Caki2 (cell line): Measurements from ENCODE around the gene SCAMP5. TPM values are rescaled to one million over a fixed set of nuclear protein-coding genes. Genes with fewer than 3 reads are reported as not detected.

Source experiments
- DNase-seq: peaks from one replicate; pipeline ENCODE4 v3.0.0-alpha.2; 2015; ENCODE audit warnings: low read depth
- in situ Hi-C: cut with HindIII; loops from 2 replicates; pipeline ENCODE4 v1.10.0; 2016; ENCODE audit warnings: low sequenced_read_pairs, low pct_unique_long_range_greater_than_20kb, mixed read lengths
- total RNA-seq: library from RNA; depleted of rRNA; stranded (reverse); fragments of >200 nt; shearing (Covaris generic); gene quantifications from 2 replicates; pipeline ENCODE4 v1.2.3, GENCODE V29; 2014; ENCODE audit warnings: low replicate concordance

The SCAMP5 gene
- total RNA-seq, 1 experiment from 2014 or later, result 0.88 TPM

DNA sequence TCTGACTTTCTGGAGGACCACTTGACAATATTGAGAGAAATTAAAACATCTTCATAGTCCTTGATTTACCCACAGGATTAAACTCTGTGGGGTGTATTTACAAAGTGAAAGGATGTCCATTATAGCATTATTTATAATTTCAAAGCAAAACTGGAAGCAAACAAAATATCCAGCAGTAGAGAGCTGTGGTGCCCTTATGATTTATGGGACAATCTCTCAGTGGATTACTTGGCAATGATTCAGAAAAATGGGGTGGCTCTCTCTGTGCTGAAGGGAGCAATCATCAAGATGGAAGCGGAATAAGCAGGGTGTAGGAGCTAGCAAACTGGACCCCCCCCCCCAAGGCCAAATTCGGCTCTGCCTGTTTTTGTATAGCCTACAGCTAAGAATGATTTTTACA is 37.0 kb downstream of the SCAMP5 start:
- DNase-seq, result no peak
- in situ Hi-C loops, result no loop called here

DNA sequence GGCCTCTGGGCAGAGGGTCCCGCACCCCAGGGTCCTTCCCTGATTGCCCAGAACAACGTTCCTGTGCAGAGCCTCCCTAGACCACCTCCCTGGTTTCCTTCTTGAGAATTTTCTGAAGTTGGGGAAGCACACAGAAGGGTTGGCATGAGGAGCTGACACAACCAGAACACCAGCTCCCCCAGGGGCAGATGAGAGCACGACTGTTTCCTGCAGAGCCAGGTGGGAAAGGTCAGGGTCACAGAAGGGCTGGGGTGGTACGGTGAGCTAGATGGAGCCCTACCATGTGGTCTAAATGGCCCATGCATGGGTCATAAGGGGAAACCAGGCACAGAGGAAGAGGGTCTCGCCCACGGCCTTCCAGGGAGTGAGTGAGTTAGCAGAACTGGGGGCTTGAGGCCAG is 38.4 kb downstream of the SCAMP5 start:
- DNase-seq, result no peak
- in situ Hi-C loops, result no loop called here

DNA sequence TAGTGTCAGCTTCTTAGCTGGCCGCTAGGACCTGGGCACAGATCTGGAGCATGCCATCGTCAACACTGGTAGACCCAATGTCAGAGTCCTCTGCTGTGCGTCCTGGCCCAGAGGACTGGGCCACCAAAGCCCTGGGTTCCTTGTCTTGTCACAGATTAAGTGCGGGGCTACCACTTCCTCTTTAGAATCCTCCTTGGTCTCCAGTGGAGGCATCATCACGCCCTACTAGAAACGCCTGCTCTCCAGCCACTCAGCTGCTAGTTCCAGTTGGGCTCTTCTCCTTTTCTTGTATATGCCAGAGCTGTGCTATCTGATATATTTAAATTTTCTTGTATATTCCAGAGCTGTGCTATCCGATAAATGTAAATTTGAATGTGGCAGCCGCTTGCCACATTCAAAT is 39.3 kb downstream of the SCAMP5 start:
- in situ Hi-C loops, result no loop called here

DNA sequence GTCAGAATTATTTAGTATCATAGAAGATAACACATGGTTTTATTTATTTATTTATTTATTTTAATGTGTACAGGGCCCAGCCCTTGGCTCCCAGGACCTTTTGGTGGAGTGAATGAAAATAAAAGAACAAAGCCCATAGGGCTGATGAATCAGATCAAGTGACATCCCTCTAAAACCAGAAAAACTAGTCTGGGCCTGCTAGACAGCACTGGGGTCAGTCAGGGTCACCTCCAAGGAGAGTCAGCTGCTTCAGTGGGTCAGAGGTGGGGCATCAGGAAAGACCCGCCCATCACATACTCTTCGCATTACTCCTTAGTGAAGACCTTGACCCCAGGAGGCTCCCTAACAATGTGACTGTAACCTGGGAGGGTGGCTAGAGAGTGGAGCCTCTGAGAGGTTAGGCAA is 40.9 kb downstream of the SCAMP5 start:
- peak; percentile 40 for DNase-seq
- in situ Hi-C loops, result no loop called here

More for the DNA sequence above, 39.3 kb downstream of the SCAMP5 start:
- DNase-seq, result no peak

DNA sequence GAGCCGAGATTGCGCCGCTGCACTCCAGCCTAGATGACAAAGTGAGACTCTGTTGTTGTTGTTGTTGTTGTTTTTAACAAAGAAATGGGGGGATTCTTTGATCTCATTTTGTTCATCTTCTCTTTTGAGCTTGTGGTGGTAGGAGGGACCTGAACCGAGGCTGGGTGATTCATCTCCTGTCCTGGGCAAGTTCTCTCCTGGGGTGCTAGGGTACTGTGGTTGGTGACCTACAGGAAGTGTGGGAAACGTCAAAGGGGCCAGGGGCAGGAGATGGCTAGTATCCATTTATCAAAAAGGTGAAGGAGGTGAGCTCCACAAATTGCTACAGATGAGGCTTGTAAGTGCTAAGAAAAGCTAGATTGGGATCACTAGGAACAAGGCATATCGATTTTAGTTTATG is 42.3 kb downstream of the SCAMP5 start:
- no peak for DNase-seq
- in situ Hi-C loops, result no loop called here

DNA sequence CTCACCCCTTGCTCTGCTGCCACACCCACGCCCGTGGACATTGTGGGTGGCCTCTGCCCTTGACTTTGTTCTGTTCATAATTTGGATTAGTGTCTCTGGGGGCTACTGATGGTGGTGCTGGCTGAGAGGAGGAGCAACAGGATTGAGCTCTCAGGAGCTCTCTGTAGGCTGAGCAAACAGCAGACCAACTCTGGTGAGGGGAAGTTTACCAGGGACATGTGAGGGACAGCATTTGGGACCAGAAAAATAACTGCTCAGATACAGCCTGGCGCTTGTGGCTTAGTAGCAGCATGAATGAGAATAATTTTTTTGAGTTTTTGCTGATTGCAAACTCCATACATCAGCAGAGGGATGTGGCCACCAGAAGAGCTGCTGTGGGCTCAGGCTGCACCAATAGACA is 42.9 kb downstream of the SCAMP5 start:
- in situ Hi-C loops, result no loop called here
- DNase-seq, result no peak

DNA sequence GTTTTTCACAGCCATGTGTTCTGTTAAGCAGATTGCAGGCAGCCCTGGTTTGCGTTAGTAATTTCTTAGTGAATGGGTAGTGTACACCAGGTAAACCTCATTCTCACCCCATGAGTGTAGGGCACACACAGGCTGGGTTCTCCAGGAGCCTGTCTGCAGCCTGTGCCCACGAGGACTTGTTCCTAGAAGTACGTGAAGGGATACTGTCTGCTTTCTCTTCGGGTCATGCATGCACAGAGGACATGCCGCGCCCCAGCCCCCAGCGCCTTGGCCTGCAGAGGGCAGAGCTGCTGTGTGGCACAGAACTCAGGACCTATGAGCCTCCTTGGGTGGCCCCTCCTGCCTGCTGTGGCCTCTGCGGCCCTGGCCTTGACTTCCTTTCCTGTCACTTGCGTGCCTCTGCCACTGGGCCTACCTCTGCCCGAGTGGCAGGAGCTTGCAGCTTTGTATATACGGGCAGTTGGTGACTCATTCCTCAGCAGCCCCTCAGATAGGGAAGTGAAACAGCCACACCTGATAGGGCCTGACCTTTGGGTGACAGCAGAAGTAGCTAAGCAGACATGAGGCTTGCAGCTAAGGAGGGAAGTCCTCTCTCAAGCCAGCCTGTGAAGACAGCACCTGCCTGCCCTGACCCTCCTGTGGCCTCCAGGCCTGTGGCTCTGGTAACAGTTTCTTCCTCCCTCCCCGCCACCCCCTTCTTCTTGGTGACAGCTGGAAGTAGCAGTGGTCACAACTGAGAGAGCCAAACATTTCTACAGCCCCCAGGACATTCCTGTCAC is 47.6 kb downstream of the SCAMP5 start:
- in situ Hi-C loops, result no loop called here

DNA sequence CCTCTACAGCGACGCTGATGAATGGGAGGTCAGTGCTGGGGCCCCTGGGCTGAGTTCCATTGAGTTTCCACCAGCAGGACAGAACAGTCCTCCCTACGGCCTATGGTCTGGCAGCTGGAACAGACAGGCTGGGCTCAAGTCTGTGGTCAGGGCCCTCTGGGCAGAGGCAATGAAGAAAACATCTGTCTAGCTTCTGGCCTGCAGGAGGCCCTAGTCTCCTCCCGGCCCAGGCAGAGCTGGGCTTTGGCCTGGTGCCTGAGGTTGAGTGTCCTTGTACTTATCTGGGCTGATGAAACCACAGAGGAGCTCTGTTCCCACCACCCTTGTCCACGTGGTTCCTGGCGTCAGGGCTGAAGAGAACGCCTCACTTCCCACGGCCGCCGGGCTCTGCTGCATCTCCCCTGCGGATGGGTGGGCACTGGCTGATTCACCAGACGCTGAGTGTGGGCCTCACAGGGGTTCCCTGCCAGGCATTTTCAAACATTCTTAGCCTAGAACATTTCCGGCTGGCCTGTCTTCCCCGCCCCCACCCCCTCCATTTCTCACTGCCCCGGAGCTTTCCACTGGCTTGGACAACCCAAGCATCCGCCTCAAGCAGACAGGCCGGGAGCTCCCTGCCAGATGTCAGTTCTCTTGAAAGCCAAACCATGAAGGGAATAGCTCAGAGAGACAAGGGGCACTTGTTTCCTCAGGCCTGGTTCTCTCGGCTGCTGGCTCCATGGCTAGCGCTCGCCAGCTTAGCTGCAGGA is 48.3 kb downstream of the SCAMP5 start:
- in situ Hi-C loops, result no loop called here
- DNase-seq, result peak; percentile 97

More for the DNA sequence above, 47.6 kb downstream of the SCAMP5 start:
- peak; percentile 97 for DNase-seq

DNA sequence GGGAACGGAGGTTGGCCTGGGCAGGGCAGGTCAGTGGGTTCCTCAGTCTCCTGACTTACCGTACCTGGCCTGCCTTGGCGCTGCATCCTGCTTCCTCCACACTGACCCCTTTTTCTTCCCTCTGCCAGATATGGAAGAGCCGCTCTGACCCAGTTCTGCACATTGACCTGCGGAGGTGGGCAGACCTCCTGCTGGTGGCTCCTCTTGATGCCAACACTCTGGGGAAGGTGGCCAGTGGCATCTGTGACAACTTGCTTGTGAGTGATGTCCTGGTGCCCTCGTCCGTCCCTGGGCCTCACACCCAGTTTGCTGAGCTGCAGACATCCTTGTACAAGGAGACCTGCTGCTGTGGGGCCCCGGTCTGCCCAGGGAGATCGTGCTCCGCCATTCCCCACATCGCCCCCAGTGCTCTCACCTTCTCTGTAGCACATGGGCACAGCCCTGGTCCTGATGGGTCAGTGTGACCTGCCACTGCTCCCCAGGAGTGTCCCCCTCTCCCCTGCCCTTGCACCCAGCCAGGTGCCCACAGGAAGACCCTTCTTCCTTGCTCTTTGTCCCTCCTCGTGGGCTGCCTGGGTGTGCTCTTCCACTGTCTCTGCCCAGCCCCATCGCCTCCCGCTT is 49.0 kb downstream of the SCAMP5 start:
- DNase-seq, result no peak
- in situ Hi-C loops, result no loop called here

DNA sequence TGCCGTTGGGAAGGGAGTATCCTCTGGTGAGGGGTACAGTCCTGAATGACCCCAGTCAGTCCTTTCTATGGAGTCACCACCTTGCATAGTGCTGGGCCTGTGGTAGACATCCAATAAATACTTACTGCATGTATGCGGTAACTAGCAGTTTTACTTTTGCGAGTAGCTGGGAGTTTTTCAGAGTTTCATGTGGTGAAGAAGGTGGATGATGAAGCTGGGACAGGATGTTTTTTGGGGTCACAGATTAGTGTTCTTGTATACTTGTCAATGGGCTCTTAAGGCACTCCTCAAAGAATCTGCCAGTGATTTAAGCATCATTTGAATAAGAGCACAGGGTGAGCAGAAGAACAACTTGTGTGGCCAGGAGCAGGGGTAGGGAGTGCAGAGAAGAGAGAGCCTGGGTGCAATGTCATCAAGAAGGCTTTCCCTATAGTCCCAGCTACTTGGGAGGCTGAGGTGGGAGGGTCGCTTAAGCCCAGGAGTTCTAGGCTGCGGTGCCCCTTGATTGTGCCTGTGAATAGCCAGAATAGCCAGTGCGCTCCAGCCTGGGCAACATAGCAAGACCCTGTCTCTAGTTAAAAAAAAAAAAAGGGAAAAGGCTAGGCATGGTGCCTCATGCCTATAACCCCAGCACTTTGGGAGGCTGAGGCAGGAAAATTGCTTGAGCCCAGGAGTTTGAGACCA is 50.1 kb downstream of the SCAMP5 start:
- no peak for DNase-seq
- in situ Hi-C loops, result no loop called here

DNA sequence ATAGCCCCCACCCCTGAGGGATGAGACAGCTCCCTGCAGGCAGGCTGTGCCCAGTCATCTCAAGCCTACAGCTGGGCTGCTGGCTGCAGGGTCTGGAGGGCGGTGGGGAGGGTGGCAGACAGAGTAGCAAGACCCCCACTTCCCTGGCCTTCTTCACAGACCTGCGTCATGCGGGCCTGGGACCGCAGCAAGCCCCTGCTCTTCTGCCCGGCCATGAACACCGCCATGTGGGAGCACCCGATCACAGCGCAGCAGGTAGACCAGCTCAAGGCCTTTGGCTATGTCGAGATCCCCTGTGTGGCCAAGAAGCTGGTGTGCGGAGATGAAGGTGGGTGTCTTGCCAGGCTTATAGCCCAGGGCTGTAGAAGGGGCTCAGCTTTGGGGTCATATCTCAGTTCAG is 53.0 kb downstream of the SCAMP5 start:
- no peak for DNase-seq
- in situ Hi-C loops, result no loop called here

DNA sequence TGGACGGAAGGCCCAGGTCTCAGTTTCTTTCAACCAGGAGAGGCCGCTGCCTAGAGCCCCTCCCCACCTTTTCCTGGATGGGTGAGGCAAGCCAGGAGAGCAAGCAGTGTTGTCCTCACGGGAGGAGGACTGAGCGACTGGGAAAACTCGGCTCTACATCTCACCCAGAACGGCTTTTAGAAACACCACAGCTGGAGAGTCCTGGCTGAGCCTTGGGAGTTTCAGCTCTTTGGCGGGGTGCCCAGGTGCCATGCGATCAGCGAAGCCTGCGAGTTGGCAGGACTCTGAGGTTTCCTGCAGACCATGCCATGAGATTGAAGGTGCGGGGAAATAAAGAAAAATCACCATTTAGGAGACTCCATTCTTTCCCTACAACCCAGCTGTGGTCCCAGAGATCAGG is 54.0 kb downstream of the SCAMP5 start:
- in situ Hi-C loops, result no loop called here
- no peak for DNase-seq

DNA sequence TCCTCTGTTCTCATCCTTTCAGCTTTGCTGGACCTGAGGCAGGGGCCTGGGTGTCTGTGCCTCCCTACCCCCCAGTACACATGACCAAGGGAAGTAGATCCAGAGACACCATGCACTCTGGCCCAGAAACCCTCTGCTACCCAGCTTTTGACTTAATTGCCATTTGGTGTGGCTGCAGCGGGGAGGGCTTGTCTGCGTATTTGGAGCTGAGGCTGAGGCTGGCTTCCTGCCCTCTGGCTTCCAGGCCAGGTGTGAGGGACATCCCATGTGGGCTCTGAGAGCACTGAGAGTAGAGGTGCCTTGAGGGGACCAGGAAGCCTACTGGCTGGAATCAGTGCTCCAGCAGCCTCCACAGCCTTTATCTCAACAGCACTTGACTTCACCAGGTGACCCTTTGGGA is 54.9 kb downstream of the SCAMP5 start:
- DNase-seq, result no peak
- in situ Hi-C loops, result no loop called here

DNA sequence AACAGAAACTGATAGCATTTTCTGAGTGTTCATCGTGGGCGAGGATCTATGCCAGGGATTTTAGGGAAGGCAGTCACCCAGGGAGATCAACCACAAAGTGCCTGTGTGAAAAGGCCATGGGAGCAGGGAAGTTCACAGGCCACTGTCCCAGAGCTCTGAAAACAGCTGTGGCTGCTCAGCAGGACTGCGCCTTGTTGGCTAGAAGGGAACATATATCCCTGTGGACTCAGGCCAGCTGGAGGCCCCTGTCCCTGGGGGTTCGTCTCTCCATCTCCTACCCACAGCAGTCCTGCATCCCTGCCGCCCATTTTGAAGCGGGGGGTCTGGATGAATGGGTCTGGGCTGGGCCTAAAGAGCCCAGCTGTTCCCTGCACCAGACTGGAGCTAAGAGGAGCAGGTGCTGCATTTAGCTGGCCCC is 55.8 kb downstream of the SCAMP5 start:
- in situ Hi-C loops, result no loop called here
- no peak for DNase-seq

DNA sequence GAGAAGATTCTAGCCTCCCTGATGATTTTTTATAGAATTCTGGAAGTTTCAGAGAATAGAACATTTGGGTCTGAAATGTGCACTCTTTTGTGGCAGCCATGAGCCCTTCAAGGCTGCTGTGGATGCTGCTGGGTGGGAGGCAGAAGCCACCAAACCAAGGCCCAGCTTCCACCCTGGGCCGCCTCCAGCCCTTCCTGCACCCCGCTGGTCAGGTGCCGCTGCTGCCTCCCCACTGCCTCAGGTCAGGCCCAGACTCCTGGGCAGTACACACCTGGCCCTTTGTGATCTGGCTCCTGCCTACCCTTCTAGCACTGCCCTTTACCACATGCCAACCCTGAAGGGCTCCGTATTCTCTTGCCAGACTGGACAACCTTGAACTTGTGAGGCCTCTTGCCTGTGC is 56.3 kb downstream of the SCAMP5 start:
- no peak for DNase-seq
- in situ Hi-C loops, result no loop called here

DNA sequence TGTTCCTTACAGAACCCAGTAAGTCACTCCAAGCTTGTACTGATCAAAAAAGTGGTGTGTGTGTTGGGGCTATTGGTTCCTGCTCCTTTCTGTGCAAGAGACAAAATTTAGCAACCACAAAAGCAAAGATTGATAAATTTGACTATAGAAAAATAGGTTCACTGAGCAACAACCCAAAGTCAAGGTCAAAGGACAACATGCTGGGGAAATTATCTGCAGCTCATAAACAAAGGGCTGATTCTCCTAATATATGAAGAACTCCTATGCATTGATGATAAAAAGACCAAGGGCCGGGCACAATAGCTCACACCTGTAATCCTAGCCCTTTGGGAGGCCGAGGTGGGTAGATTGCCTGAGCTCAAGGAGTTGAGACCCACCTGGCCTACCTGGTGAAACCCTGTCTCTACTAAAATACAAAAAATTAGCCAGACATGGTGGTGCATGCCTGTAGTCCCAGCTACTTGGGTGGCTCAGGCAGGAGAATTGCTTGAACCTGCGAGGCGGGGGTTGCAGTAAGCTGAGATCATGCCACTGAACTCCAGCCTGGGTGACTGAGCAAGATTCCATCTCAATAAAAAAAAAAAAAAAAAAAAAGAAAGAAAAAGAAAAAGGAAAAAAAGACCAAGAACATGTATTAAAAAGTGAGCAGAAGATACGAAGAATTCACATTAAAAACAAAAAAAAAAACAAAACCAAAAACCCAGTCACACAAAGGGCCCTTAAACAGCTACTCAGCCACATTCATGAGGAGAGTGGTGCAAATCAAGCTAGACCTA is 57.8 kb downstream of the SCAMP5 start:
- DNase-seq, result no peak
- in situ Hi-C loops, result no loop called here

DNA sequence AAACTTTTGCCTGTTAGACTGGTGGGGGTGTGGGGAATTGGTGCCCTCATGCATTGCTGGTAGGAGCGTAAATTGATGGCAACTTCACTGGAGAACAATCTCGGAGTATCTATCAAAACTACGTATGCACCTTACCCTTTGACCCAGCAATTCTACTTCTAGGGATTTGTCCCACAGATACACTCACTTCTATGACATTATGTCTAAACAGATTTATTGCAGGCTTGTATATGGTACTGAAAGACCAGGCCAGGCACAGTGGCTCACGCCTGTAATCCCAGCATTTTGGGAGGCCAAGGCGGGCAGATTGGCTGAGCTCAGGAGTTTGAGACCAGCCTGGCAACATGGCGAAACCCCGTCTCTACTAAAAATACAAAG is 58.4 kb downstream of the SCAMP5 start:
- in situ Hi-C loops, result no loop called here
- no peak for DNase-seq

DNA sequence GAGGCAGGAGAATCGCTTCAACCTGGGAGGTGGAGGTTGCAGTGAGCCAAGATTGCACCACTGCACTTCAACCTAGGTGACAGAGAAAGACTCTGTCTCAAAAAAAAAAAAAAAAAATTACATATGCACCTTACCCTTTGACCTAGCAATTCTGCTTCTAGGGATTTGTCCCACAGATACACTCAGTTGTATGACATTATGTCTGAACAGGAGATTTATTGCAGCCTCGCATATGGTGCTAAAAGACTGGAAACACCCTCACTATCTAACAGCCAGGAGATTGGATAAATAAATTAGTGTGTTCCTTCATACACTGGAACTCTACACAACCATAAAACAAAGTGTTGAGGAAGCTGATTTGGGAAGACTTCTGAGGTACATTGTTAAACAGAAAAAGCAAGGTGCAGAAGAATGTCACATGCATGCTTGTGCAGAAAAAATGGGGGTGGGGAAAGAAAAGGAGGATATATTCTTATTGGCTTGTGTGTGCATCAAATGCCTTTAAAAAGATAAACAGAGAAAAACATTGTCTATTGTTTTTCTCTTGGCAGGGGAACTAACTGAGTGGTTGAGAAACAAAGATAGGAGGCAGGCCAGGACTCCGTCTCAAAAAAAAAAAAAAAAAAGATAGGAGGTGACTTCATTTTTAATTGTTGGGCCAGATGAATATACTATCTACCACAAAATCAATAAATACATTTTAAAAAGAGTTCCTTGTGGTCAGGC is 59.0 kb downstream of the SCAMP5 start:
- in situ Hi-C loops, result no loop called here
- DNase-seq, result no peak
